H9 (cell line): ENCODE results near the gene KIRREL3. TPM values are rescaled to one million over a fixed set of nuclear protein-coding genes. Genes with fewer than 3 reads are reported as not detected.

ENCODE experiments used
- DNase-seq: peaks from one replicate; pipeline ENCODE4 v3.0.0-alpha.2; 2017
- H2AFZ ChIP-seq: one replicate; pipeline ENCODE4 v1.6.1; 2013; ENCODE audit warnings: mild to moderate bottlenecking, low read length, control low read depth, moderate library complexity
- H2AK5ac ChIP-seq: 2 replicates; pipeline ENCODE4 v1.6.1; 2013; ENCODE audit warnings: low read length, control low read depth, mixed read lengths; ENCODE audit not compliant: insufficient read length
- H2BK120ac ChIP-seq: one replicate; pipeline ENCODE4 v1.6.1; 2013; ENCODE audit warnings: low read depth, mild to moderate bottlenecking, low read length, control low read depth, inconsistent platforms; ENCODE audit not compliant: poor library complexity, severe bottlenecking
- H2BK12ac ChIP-seq: 2 replicates; pipeline ENCODE4 v1.6.1; 2013; ENCODE audit warnings: low read length, control low read depth, mixed read lengths, low read depth; ENCODE audit not compliant: insufficient read length
- H2BK15ac ChIP-seq: 2 replicates; pipeline ENCODE4 v1.6.1; 2013; ENCODE audit warnings: low read depth, low read length, control low read depth
- H2BK20ac ChIP-seq: one replicate; pipeline ENCODE4 v1.6.1; 2013; ENCODE audit warnings: low read depth, mild to moderate bottlenecking, low read length, control low read depth, inconsistent platforms; ENCODE audit not compliant: poor library complexity, severe bottlenecking
- H2BK5ac ChIP-seq: 2 replicates; pipeline ENCODE4 v1.6.1; 2013; ENCODE audit warnings: low read length, control low read depth, mixed read lengths; ENCODE audit not compliant: insufficient read length
- H3K14ac ChIP-seq: 2 replicates; pipeline ENCODE4 v1.6.1; 2013; ENCODE audit warnings: low read length, control low read depth; ENCODE audit not compliant: insufficient read depth
- H3K18ac ChIP-seq: 2 replicates; pipeline ENCODE4 v1.6.1; 2013; ENCODE audit warnings: low read depth, mild to moderate bottlenecking, mixed read lengths, low read length, control low read depth; ENCODE audit not compliant: insufficient read length
- H3K23ac ChIP-seq: 2 replicates; pipeline ENCODE4 v1.6.1; 2013; ENCODE audit warnings: low read length, control low read depth, mixed read lengths, low read depth; ENCODE audit not compliant: insufficient read length
- H3K23me2 ChIP-seq: 2 replicates; pipeline ENCODE4 v1.6.1; 2013; ENCODE audit warnings: low read depth, mild to moderate bottlenecking, mixed read lengths, low read length, control low read depth; ENCODE audit not compliant: insufficient read length, poor library complexity, severe bottlenecking
- H3K27ac ChIP-seq: 2 replicates; pipeline ENCODE4 v1.5.1; 2013; ENCODE audit warnings: low read length, control low read depth, mixed read lengths, low read depth; ENCODE audit not compliant: insufficient read length
- H3K27me3 ChIP-seq: 2 replicates; pipeline ENCODE4 v1.6.1; 2013; ENCODE audit warnings: low read length, control low read depth, inconsistent platforms; ENCODE audit not compliant: insufficient read depth
- H3K4ac ChIP-seq: 2 replicates; pipeline ENCODE4 v1.6.1; 2013; ENCODE audit warnings: low read depth, mild to moderate bottlenecking, control low read depth, inconsistent platforms, low read length, moderate library complexity
- H3K4me1 ChIP-seq: 2 replicates; pipeline ENCODE4 v1.6.1; 2013; ENCODE audit warnings: low read length, control low read depth, inconsistent platforms; ENCODE audit not compliant: insufficient read depth
- H3K4me2 ChIP-seq: 2 replicates; pipeline ENCODE4 v1.6.1; 2013; ENCODE audit warnings: low read length, control low read depth, mixed read lengths; ENCODE audit not compliant: insufficient read length, insufficient read depth
- H3K56ac ChIP-seq: 2 replicates; pipeline ENCODE4 v1.6.1; 2013; ENCODE audit warnings: low read depth, mild to moderate bottlenecking, mixed read lengths, low read length, control low read depth; ENCODE audit not compliant: insufficient read length
- H3K79me1 ChIP-seq: 2 replicates; pipeline ENCODE4 v1.6.1; 2013; ENCODE audit warnings: low read depth, mild to moderate bottlenecking, moderate library complexity, low read length, control low read depth, inconsistent platforms; ENCODE audit not compliant: insufficient read depth, poor library complexity, severe bottlenecking
- H3K79me2 ChIP-seq: 2 replicates; pipeline ENCODE4 v1.6.1; 2013; ENCODE audit warnings: low read length, control low read depth, inconsistent platforms; ENCODE audit not compliant: insufficient read depth
- H3K9ac ChIP-seq: 2 replicates; pipeline ENCODE4 v1.6.1; 2013; ENCODE audit warnings: low read length, control low read depth, mixed read lengths; ENCODE audit not compliant: insufficient read length; ENCODE audit errors: extremely low read depth
- H3K9me3 ChIP-seq: one replicate; pipeline ENCODE4 v1.6.1; 2013; ENCODE audit warnings: low read depth, low read length, inconsistent platforms; ENCODE audit not compliant: control insufficient read depth
- H3T11ph ChIP-seq: one replicate; pipeline ENCODE4 v1.6.1; 2013; ENCODE audit warnings: mild to moderate bottlenecking, low read length, control low read depth, inconsistent platforms
- H4K20me1 ChIP-seq: one replicate; pipeline ENCODE4 v1.6.1; 2013; ENCODE audit not compliant: control insufficient read depth, insufficient read length, insufficient read depth
- H4K5ac ChIP-seq: 2 replicates; pipeline ENCODE4 v1.6.1; 2013; ENCODE audit warnings: low read depth, mild to moderate bottlenecking, mixed read lengths, low read length, control low read depth; ENCODE audit not compliant: insufficient read length
- H4K8ac ChIP-seq: replicated peaks from 2 replicates; pipeline ENCODE4 v1.6.1; 2013; ENCODE audit warnings: low read length, control low read depth, mixed read lengths, low read depth; ENCODE audit not compliant: insufficient read length
- H4K91ac ChIP-seq: 2 replicates; pipeline ENCODE4 v1.6.1; 2013; ENCODE audit warnings: low read depth, mild to moderate bottlenecking, moderate library complexity, mixed read lengths, low read length, control low read depth; ENCODE audit not compliant: insufficient read length
- H3K27ac Mint-ChIP-seq, 3 experiments: 2 replicates in 2 of 3; 3 replicates in 1 of 3; pipeline ENCODE4 v1.8.0; 2020 to 2021; ENCODE audit warnings: mixed read lengths in 3 of 3, mild to moderate bottlenecking in 1 of 3, moderate library complexity in 1 of 3
- H3K27me3 Mint-ChIP-seq: 2 replicates; pipeline ENCODE4 v1.8.0; 2021; ENCODE audit warnings: low read depth, mild to moderate bottlenecking, moderate library complexity, mixed read lengths
- H3K36me3 Mint-ChIP-seq, 3 experiments: 2 replicates in 2 of 3; 3 replicates in 1 of 3; pipeline ENCODE4 v1.8.0; 2020 to 2021; ENCODE audit warnings: low read depth in 3 of 3, mixed read lengths in 3 of 3; ENCODE audit not compliant: insufficient read depth in 1 of 3
- H3K4me1 Mint-ChIP-seq, 2 experiments: 2 replicates each; pipeline ENCODE4 v1.8.0; 2020; ENCODE audit warnings: mixed read lengths in 2 of 2
- H3K4me3 Mint-ChIP-seq, 2 experiments: 2 replicates in 1 of 2; 3 replicates in 1 of 2; pipeline ENCODE4 v1.8.0; 2020 to 2021; ENCODE audit warnings: mild to moderate bottlenecking in 2 of 2, mixed read lengths in 2 of 2, moderate library complexity in 1 of 2
- H3K9me3 Mint-ChIP-seq, 2 experiments: 2 replicates in 1 of 2; 3 replicates in 1 of 2; pipeline ENCODE4 v1.8.0; 2020; ENCODE audit warnings: mild to moderate bottlenecking in 2 of 2, mixed read lengths in 2 of 2, moderate library complexity in 1 of 2
- WGBS: extraction: QIAGEN DNeasy Blood & Tissue Kit; methylation state at CpG from one replicate; pipeline ENCODE4 v1.1.7; 2013; ENCODE audit warnings: missing lambda C conversion rate, low lambda C conversion rate, mixed read lengths; ENCODE audit not compliant: insufficient read length; ENCODE audit errors: extremely low coverage; 5-methylcytosine and 5-hydroxymethylcytosine counted together
- total RNA-seq: library from RNA; stranded (reverse); gene quantifications from 2 replicates; pipeline ENCODE4 v1.2.1, GENCODE V29; 2021
- TF ChIP-seq, protein P1 (sequence below): fragments of 200-600 bp; sonication (generic); conservative IDR thresholded peaks from 3 replicates; pipeline ENCODE4 v1.8.0; 2021; ENCODE audit warnings: antibody characterized with exemption, mild to moderate bottlenecking

Gene KIRREL3
- total RNA-seq, 1 experiment from 2014 or later, result 0.17 TPM

DNA sequence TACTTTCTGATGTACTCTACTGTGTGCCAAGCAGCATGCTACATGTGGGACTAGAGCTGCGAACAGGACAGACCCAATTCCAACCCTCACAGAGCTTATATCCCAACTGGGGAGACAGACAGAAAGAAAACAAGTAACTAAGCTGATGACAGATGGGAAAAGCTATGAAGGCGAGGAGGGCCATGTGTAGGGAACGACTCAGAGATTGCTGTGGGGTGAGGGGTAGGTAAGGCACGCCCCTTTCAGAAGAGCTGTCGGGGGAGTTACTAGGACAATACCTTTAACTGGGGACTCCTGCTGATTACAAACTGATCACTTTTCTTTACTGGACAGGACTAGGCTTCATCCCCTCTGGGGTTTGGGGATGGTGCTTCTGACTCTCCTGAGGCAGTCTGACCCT lies 596.2 kb downstream of the KIRREL3 start:
- Histone ChIP-seq H2BK120ac (no peak overlapping the region), H4K20me1 (no peaks in the 10 kb centered on the region), H3K4ac (no peak overlapping the region), H3K14ac (no peak overlapping the region), H3K4me2 (no peak overlapping the region), H3K79me1 (no peaks in the 10 kb centered on the region), H3K9me3 (no peaks in the 10 kb centered on the region), H3K23ac (no peak overlapping the region), H3K9ac (no peak overlapping the region), H3K27me3 (no peaks in the 10 kb centered on the region), H3K4me1 (peaks cover 3% of the 10 kb centered on the region; the same call in 1 of the 2 replicates), H3K27ac (no peak overlapping the region), H2AFZ (no peak overlapping the region), H2AK5ac (no peak overlapping the region), H2BK20ac (no peak overlapping the region), H3T11ph (no peak overlapping the region), H2BK15ac (no peak overlapping the region), H2BK5ac (no peak overlapping the region), H4K8ac (no peak overlapping the region), H3K23me2 (no peaks in the 10 kb centered on the region), H3K79me2 (no peaks in the 10 kb centered on the region), H3K18ac (no peak overlapping the region), H4K91ac (no peak overlapping the region), H4K5ac (no peak overlapping the region), H2BK12ac (no peak overlapping the region), H3K56ac (no peak overlapping the region)
- TF ChIP-seq, protein P1, sequence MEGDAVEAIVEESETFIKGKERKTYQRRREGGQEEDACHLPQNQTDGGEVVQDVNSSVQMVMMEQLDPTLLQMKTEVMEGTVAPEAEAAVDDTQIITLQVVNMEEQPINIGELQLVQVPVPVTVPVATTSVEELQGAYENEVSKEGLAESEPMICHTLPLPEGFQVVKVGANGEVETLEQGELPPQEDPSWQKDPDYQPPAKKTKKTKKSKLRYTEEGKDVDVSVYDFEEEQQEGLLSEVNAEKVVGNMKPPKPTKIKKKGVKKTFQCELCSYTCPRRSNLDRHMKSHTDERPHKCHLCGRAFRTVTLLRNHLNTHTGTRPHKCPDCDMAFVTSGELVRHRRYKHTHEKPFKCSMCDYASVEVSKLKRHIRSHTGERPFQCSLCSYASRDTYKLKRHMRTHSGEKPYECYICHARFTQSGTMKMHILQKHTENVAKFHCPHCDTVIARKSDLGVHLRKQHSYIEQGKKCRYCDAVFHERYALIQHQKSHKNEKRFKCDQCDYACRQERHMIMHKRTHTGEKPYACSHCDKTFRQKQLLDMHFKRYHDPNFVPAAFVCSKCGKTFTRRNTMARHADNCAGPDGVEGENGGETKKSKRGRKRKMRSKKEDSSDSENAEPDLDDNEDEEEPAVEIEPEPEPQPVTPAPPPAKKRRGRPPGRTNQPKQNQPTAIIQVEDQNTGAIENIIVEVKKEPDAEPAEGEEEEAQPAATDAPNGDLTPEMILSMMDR, result no peak
- WGBS, result no CpG with 5 or more reads among the region's 5 CpGs
- H3K4me3 Mint-ChIP-seq, result no peak overlapping the region
- H3K27me3 Mint-ChIP-seq, result no peaks in the 10 kb centered on the region; the same call in 1 of the 2 replicates
- H3K36me3 Mint-ChIP-seq, result peaks cover 11 to 17% (median 12%) of the 10 kb centered on the region in 3 experiments
- H3K27ac Mint-ChIP-seq, result peak overlapping the region in 2 of 3 experiments; percentile 9 to 34; a peak in 2 of 7 replicates
- H3K4me1 Mint-ChIP-seq, result peaks cover 27 to 33% of the 10 kb centered on the region in 2 experiments
- peaks cover 0 to 2% of the 10 kb centered on the region in 2 experiments; a peak in 2 of 5 replicates for H3K9me3 Mint-ChIP-seq
- no peak for DNase-seq
